CD14-positive monocyte (primary cell): Measurements from ENCODE around the gene AFG3L2. TPM values are rescaled to one million over a fixed set of nuclear protein-coding genes. Genes with fewer than 3 reads are reported as not detected.

Experiments
- DNase-seq, 3 donors: peaks; one replicate each; pipeline ENCODE4 v3.0.0-alpha.2; 2011 to 2022
- H2AFZ ChIP-seq: 2 replicates; pipeline ENCODE4 v1.6.0; 2012; ENCODE audit warnings: mild to moderate bottlenecking, low read depth, low read length, inconsistent platforms; ENCODE audit not compliant: insufficient read depth, poor library complexity, severe bottlenecking
- H3K27ac ChIP-seq, 2 donors: 1 replicate in 1 of 2; 2 replicates in 1 of 2; pipeline ENCODE4 v1.5.1; 2012 to 2013; ENCODE audit warnings: low read length in 2 of 2, control low read depth in 1 of 2, inconsistent platforms in 1 of 2, low read depth in 1 of 2, mild to moderate bottlenecking in 1 of 2
- H3K27me3 ChIP-seq, 2 donors: one replicate each; pipeline versions ENCODE4 v1.6.0 to v1.6.1; 2011 to 2013; ENCODE audit warnings: low read length in 2 of 2; ENCODE audit not compliant: control insufficient read depth in 2 of 2, insufficient read depth in 2 of 2
- H3K36me3 ChIP-seq, 2 donors: replicated peaks in 1 of 2; 1 replicate in 1 of 2; 2 replicates in 1 of 2; pipeline versions ENCODE4 v1.5.1 to v1.6.1; 2012 to 2013; ENCODE audit warnings: low read length in 2 of 2, control low read depth in 1 of 2, inconsistent platforms in 1 of 2, mild to moderate bottlenecking in 1 of 2; ENCODE audit not compliant: insufficient read depth in 2 of 2, control insufficient read depth in 1 of 2
- H3K4me1 ChIP-seq, 2 donors: 1 replicate in 1 of 2; 2 replicates in 1 of 2; pipeline versions ENCODE4 v1.5.1 to v1.6.1; 2012 to 2013; ENCODE audit warnings: low read length in 2 of 2, control low read depth in 1 of 2, inconsistent platforms in 1 of 2, mild to moderate bottlenecking in 1 of 2, moderate library complexity in 1 of 2; ENCODE audit not compliant: insufficient read depth in 2 of 2, control insufficient read depth in 1 of 2
- H3K4me2 ChIP-seq: replicated peaks from 2 replicates; pipeline ENCODE3; 2012; ENCODE audit warnings: low read length, moderate library complexity, mild to moderate bottlenecking; ENCODE audit not compliant: poor library complexity, severe bottlenecking; ENCODE audit errors: extremely low read depth
- H3K4me3 ChIP-seq, 3 experiments: fragments of 200-600 bp in 1 of 3; sonication (generic) in 1 of 3; replicated peaks in 1 of 3; 1 replicate in 2 of 3; 2 replicates in 1 of 3; pipeline ENCODE4 v1.5.1; 2011 to 2013; ENCODE audit warnings: low read length in 3 of 3, mild to moderate bottlenecking in 3 of 3, control low read depth in 2 of 3, low read depth in 2 of 3, inconsistent platforms in 1 of 3, moderate library complexity in 1 of 3
- H3K79me2 ChIP-seq: 2 replicates; pipeline ENCODE4 v1.6.0; 2012; ENCODE audit warnings: mild to moderate bottlenecking, control low read depth, inconsistent platforms, low read length, moderate library complexity; ENCODE audit not compliant: insufficient read depth
- H3K9ac ChIP-seq: 2 replicates; pipeline ENCODE4 v1.6.0; 2017; ENCODE audit warnings: low read length, mild to moderate bottlenecking; ENCODE audit not compliant: insufficient read depth, poor library complexity, severe bottlenecking
- H3K9me3 ChIP-seq, 2 donors: replicated peaks in 1 of 2; 1 replicate in 1 of 2; 2 replicates in 1 of 2; pipeline versions ENCODE4 v1.5.1 to v1.6.1; 2012 to 2013; ENCODE audit warnings: low read length in 2 of 2, control low read depth in 1 of 2; ENCODE audit not compliant: control insufficient read depth in 1 of 2, insufficient read depth in 1 of 2
- H4K20me1 ChIP-seq: 2 replicates; pipeline ENCODE4 v1.6.0; 2012; ENCODE audit warnings: mild to moderate bottlenecking, low read length, control low read depth, moderate library complexity; ENCODE audit not compliant: insufficient read depth
- H3K27ac Mint-ChIP-seq, 7 donors: one replicate each; pipeline ENCODE4 v1.8.0; 2020; ENCODE audit warnings: mild to moderate bottlenecking in 7 of 7, mixed read lengths in 7 of 7, moderate library complexity in 6 of 7, inconsistent platforms in 2 of 7
- H3K27me3 Mint-ChIP-seq, 3 donors: one replicate each; pipeline ENCODE4 v1.8.0; 2021 to 2022; ENCODE audit warnings: low read depth in 3 of 3, mild to moderate bottlenecking in 3 of 3, mixed read lengths in 3 of 3, moderate library complexity in 3 of 3, inconsistent platforms in 1 of 3
- H3K36me3 Mint-ChIP-seq, 2 donors: one replicate each; pipeline ENCODE4 v1.8.0; 2020; ENCODE audit warnings: mixed read lengths in 2 of 2, inconsistent platforms in 1 of 2, mild to moderate bottlenecking in 1 of 2
- H3K4me1 Mint-ChIP-seq: one replicate; pipeline ENCODE4 v1.8.0; 2020; ENCODE audit warnings: mild to moderate bottlenecking, mixed read lengths
- H3K4me3 Mint-ChIP-seq, 2 donors: one replicate each; pipeline ENCODE4 v1.8.0; 2020; ENCODE audit warnings: mild to moderate bottlenecking in 2 of 2, mixed read lengths in 2 of 2, moderate library complexity in 1 of 2
- H3K9me3 Mint-ChIP-seq, 7 donors: one replicate each; pipeline ENCODE4 v1.8.0; 2020 to 2022; ENCODE audit warnings: mixed read lengths in 7 of 7, mild to moderate bottlenecking in 6 of 7, moderate library complexity in 6 of 7, inconsistent platforms in 2 of 7
- WGBS: methylation state at CpG from one replicate; pipeline ENCODE4 v1.1.5; 2013; ENCODE audit warnings: missing lambda C conversion rate; ENCODE audit not compliant: insufficient coverage; 5-methylcytosine and 5-hydroxymethylcytosine counted together
- intact Hi-C, 2 donors: fragments of 100-400 bp; cut with micrococcal nuclease; formaldehyde crosslinking; loops; one replicate each; pipeline versions ENCODE4 v1.15.0 to v1.15.1; 2023
- polyA plus RNA-seq, 3 donors: library from polyadenylated mRNA; depleted of rRNA in 1 of 3; unstranded in 2 of 3; stranded (reverse) in 1 of 3; fragments of 300-500 nt in 2 of 3; fragments of >200 nt in 1 of 3; fragmentation: Illumina TruSeq in 2 of 3; gene quantifications; 1 replicate in 2 of 3; 2 replicates in 1 of 3; pipeline ENCODE4 v1.2.3, GENCODE V29; 2012 to 2021
- TF ChIP-seq, protein P1 (sequence below): fragments of 200-600 bp; IDR thresholded peaks from one replicate; pipeline ENCODE4 v1.8.0; 2022; ENCODE audit warnings: antibody characterized with exemption, mild to moderate bottlenecking

AFG3L2 gene
- polyA plus RNA-seq, 3 donors: 13.9 to 15.5 (median 13.9) TPM

DNA sequence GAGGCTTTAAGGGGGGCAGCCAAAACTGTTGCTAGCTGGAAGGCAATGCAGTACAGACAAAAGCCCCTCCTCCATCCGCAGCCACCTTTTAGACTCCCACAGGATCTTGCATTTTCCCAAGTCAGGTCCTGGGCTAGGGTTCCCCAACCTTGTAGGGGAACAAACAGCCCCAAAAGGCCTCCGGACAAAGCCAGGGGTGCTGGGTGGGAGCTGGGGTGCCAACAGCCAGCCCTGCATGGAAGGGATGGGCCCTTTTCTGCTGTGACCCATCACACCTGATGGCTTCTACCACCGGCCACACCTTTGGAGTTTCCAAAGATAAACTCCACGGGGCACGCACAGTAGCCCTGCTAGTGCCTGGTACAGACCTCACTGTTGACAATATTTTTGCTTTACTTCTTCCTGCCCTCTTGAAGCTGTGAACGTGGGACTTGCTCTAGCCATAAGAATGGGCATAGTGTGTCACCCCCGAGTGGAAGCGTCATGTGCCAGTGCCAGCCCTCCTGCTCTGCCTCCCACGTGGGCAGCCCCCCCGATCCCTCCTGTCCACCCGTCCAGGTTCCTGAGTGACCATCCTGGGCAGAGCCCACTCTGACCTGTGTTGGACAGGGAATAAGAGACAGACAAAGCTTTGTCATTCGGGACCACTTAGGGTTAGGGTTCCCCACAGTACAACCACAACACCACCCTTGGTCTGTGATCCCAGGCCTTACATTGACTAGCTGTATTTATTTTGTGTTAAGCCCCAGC, 50.1 kb downstream of the AFG3L2 start:
- Histone ChIP-seq H4K20me1 (peaks cover 3% of the 10 kb centered on the region), H3K36me3 (peaks cover 53 to 81% of the 10 kb centered on the region in 2 donors), H2AFZ (no peak overlapping the region), H3K9ac (no peak overlapping the region), H3K4me1 (no peaks in the 10 kb centered on the region), H3K27me3 (no peaks in the 10 kb centered on the region), H3K27ac (peak overlapping the region in 1 of 2 donors; percentile 46), H3K4me3 (no peak overlapping the region), H3K79me2 (no peaks in the 10 kb centered on the region), H3K9me3 (no peaks in the 10 kb centered on the region), H3K4me2 (no peak overlapping the region)
- H3K9me3 Mint-ChIP-seq: peaks cover 0 to 11% (median 5%) of the 10 kb centered on the region in 7 donors
- peaks cover 2% of the 10 kb centered on the region for H3K4me1 Mint-ChIP-seq
- TF ChIP-seq, protein P1, sequence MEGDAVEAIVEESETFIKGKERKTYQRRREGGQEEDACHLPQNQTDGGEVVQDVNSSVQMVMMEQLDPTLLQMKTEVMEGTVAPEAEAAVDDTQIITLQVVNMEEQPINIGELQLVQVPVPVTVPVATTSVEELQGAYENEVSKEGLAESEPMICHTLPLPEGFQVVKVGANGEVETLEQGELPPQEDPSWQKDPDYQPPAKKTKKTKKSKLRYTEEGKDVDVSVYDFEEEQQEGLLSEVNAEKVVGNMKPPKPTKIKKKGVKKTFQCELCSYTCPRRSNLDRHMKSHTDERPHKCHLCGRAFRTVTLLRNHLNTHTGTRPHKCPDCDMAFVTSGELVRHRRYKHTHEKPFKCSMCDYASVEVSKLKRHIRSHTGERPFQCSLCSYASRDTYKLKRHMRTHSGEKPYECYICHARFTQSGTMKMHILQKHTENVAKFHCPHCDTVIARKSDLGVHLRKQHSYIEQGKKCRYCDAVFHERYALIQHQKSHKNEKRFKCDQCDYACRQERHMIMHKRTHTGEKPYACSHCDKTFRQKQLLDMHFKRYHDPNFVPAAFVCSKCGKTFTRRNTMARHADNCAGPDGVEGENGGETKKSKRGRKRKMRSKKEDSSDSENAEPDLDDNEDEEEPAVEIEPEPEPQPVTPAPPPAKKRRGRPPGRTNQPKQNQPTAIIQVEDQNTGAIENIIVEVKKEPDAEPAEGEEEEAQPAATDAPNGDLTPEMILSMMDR: no peak
- DNase-seq: no peak
- no peak overlapping the region for H3K4me3 Mint-ChIP-seq
- H3K27me3 Mint-ChIP-seq: no peaks in the 10 kb centered on the region
- intact Hi-C loops: no loop called here
- H3K36me3 Mint-ChIP-seq: peaks cover 54 to 80% of the 10 kb centered on the region in 2 donors
- H3K27ac Mint-ChIP-seq: peak overlapping the region in 5 of 7 donors; percentile 31 to 66 (median 44)
- 97% methylated on average over 9 of the region's 12 CpGs for WGBS

DNA sequence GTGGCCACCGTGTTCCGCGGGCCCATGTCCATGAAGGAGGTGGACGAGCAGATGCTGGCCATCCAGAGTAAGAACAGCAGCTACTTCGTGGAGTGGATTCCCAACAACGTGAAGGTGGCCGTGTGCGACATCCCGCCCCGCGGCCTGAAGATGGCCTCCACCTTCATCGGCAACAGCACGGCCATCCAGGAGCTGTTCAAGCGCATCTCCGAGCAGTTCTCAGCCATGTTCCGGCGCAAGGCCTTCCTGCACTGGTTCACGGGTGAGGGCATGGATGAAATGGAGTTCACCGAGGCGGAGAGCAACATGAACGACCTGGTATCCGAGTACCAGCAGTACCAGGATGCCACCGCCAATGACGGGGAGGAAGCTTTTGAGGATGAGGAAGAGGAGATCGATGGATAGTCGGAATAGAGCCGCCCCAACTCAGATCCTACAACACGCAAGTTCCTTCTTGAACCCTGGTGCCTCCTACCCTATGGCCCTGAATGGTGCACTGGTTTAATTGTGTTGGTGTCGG, 51.2 kb downstream of the AFG3L2 start:
- Mint-ChIP-seq H3K27ac (peak overlapping the region in 3 of 7 donors; percentile 13 to 68 (median 32)), H3K4me3 (no peak overlapping the region)
- H4K20me1 ChIP-seq: peaks cover under 1% of the 10 kb centered on the region

More for the DNA sequence above, 51.2 kb downstream of the AFG3L2 start:
- H3K79me2 ChIP-seq: no peaks in the 10 kb centered on the region
- Mint-ChIP-seq H3K36me3 (peaks cover 56 to 80% of the 10 kb centered on the region in 2 donors), H3K27me3 (no peaks in the 10 kb centered on the region), H3K9me3 (peaks cover 0 to 11% (median 5%) of the 10 kb centered on the region in 7 donors), H3K4me1 (peaks cover 2% of the 10 kb centered on the region)
- H3K4me2 ChIP-seq: no peak overlapping the region
- no peak overlapping the region for H3K9ac ChIP-seq
- intact Hi-C loops: no loop called here
- H3K27ac ChIP-seq: no peak overlapping the region
- DNase-seq: no peak
- no peak overlapping the region for H3K4me3 ChIP-seq
- 98% methylated on average over 19 of the region's 29 CpGs for WGBS
- no peak overlapping the region for H2AFZ ChIP-seq
- H3K36me3 ChIP-seq: peaks cover 55 to 82% of the 10 kb centered on the region in 2 donors
- no peaks in the 10 kb centered on the region for H3K9me3 ChIP-seq
- TF ChIP-seq, protein P1: no peak
- H3K4me1 ChIP-seq: no peaks in the 10 kb centered on the region
- H3K27me3 ChIP-seq: no peaks in the 10 kb centered on the region
